OCI-LY7 (cell line): ENCODE results near the gene STRBP. TPM values are rescaled to one million over a fixed set of nuclear protein-coding genes. Genes with fewer than 3 reads are reported as not detected.

Experiments used
- BruUV-seq: library from RNA; stranded (reverse); fragments of 400-500 nt; replicated peaks from 2 replicates; lab custom pipeline; 2021; lab: Mats Ljungman, UMichigan
- CTCF ChIA-PET: fragments of 300-600 bp; sonication (Branson Sonifier 250); formaldehyde crosslinking; loops from one replicate; lab custom pipeline; 2022; ENCODE audit warnings: antibody characterized with exemption; ENCODE audit not compliant: unreplicated experiment; lab: Charles Lee
- POLR2A ChIA-PET: fragments of 300-600 bp; sonication (Branson Sonifier 250); formaldehyde crosslinking; loops from one replicate; lab custom pipeline; 2022; ENCODE audit warnings: antibody characterized with exemption; lab: Charles Lee
- DNase-seq: peaks from one replicate; pipeline ENCODE4 v3.0.0-alpha.2; 2015; ENCODE audit warnings: low spot score
- H2AFZ ChIP-seq: fragments of 200-600 bp; sonication (generic), shearing (Covaris generic); 2 replicates; pipeline ENCODE4 v1.6.1; 2014; ENCODE audit warnings: mild to moderate bottlenecking, antibody characterized with exemption, low read length, moderate library complexity
- H3K27ac ChIP-seq: fragments of 200-600 bp; sonication (generic); 2 replicates; pipeline ENCODE4 v1.5.1; 2014; ENCODE audit warnings: mixed run types, low read depth, mild to moderate bottlenecking, moderate library complexity, low read length, inconsistent platforms; ENCODE audit not compliant: poor library complexity, severe bottlenecking
- H3K36me3 ChIP-seq: fragments of 200-600 bp; sonication (generic); 2 replicates; pipeline ENCODE4 v1.6.1; 2014; ENCODE audit warnings: mild to moderate bottlenecking, antibody characterized with exemption, low read length, moderate library complexity, mixed read lengths; ENCODE audit not compliant: insufficient read depth
- H3K4me1 ChIP-seq: fragments of 200-600 bp; sonication (generic); 2 replicates; pipeline ENCODE4 v1.5.1; 2014; ENCODE audit warnings: mild to moderate bottlenecking, low read length; ENCODE audit not compliant: insufficient read depth, poor library complexity, severe bottlenecking
- H3K4me2 ChIP-seq: fragments of 200-600 bp; sonication (generic); 2 replicates; pipeline ENCODE4 v1.6.1; 2014; ENCODE audit warnings: mild to moderate bottlenecking, low read length
- H3K4me3 ChIP-seq: fragments of 200-600 bp; sonication (generic); 2 replicates; pipeline ENCODE4 v1.5.1; 2014; ENCODE audit warnings: mild to moderate bottlenecking, low read depth, low read length; ENCODE audit not compliant: poor library complexity, severe bottlenecking
- H3K79me2 ChIP-seq: fragments of 200-600 bp; sonication (generic); 2 replicates; pipeline ENCODE4 v1.6.1; 2016; ENCODE audit warnings: low read depth, mild to moderate bottlenecking, low read length, moderate library complexity, mixed read lengths; ENCODE audit not compliant: insufficient read depth
- H3K9me2 ChIP-seq: fragments of 200-600 bp; sonication (generic); 2 replicates; pipeline ENCODE4 v1.6.1; 2016; ENCODE audit warnings: mild to moderate bottlenecking, low read length, mixed read lengths; ENCODE audit not compliant: insufficient read depth
- H3K9me3 ChIP-seq: fragments of 200-600 bp; sonication (generic); 2 replicates; pipeline ENCODE4 v1.6.1; 2014; ENCODE audit warnings: mild to moderate bottlenecking, mixed run types, low read length, mixed read lengths
- H4K20me1 ChIP-seq: fragments of 200-600 bp; sonication (generic); 2 replicates; pipeline ENCODE4 v1.6.1; 2014; ENCODE audit warnings: mild to moderate bottlenecking, antibody characterized with exemption, low read length, moderate library complexity, mixed read lengths; ENCODE audit not compliant: insufficient read depth
- EZH2phosphoT487 ChIP-seq: fragments of 200-600 bp; sonication (generic); IDR thresholded peaks from 2 replicates; pipeline ENCODE4 v1.6.1; 2018; ENCODE audit warnings: low read depth, borderline replicate concordance, mild to moderate bottlenecking, mixed run types, antibody characterized with exemption, low read length, moderate library complexity, mixed read lengths
- intact Hi-C: fragments of 100-400 bp; cut with micrococcal nuclease; formaldehyde crosslinking; loops from one replicate; pipeline ENCODE4 v1.10.0; 2022; ENCODE audit not compliant: unreplicated experiment
- total RNA-seq, 2 experiments: library from RNA; depleted of rRNA in 1 of 2; stranded (reverse); fragments of >200 nt in 1 of 2; shearing (Covaris generic) in 1 of 2; gene quantifications; 2 replicates each; pipeline ENCODE4 v1.2.3, GENCODE V29; 2014 to 2022
- TF ChIP-seq, protein P1 (sequence below): fragments of 200-600 bp; sonication (generic); conservative IDR thresholded peaks from 2 replicates; pipeline ENCODE4 v1.5.1; 2014; ENCODE audit warnings: mild to moderate bottlenecking, antibody characterized with exemption, low read length, moderate library complexity, mixed read lengths

The STRBP gene
- total RNA-seq, 2 experiments from 2014 or later, result 82.8 to 179 TPM

DNA sequence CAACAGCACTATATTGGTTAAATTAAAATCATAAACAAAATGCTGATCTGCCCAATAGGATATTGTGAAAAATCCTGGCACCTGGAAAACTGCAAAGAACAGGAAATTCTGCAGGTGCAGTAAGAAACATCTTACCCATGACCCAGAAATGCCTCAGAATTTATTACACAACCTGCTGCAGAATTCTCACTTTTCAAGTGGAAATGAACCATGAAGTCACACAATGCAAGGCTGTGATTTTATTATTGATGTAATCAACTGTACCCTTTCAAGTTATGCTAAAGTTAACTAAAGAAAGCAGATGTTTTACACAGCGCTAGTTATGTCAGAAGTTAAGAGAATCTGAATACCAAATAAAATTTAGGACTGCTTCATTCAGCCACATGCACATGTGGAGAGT lies 6.0 kb downstream of the STRBP start:
- Histone ChIP-seq H3K79me2 (peaks cover 95% of the 10 kb centered on the region), H4K20me1 (peaks cover 55% of the 10 kb centered on the region), H3K9me2 (no peaks in the 10 kb centered on the region), H3K4me3 (no peak overlapping the region), H3K27ac (no peak overlapping the region), H3K4me2 (peak overlapping the region; percentile 36), H3K4me1 (peaks cover 75% of the 10 kb centered on the region), H2AFZ (no peak overlapping the region), H3K9me3 (no peaks in the 10 kb centered on the region), H3K36me3 (peaks cover 18% of the 10 kb centered on the region)
- intact Hi-C loops, result no loop called here
- TF ChIP-seq EZH2phosphoT487, result no peak
- TF ChIP-seq, protein P1, sequence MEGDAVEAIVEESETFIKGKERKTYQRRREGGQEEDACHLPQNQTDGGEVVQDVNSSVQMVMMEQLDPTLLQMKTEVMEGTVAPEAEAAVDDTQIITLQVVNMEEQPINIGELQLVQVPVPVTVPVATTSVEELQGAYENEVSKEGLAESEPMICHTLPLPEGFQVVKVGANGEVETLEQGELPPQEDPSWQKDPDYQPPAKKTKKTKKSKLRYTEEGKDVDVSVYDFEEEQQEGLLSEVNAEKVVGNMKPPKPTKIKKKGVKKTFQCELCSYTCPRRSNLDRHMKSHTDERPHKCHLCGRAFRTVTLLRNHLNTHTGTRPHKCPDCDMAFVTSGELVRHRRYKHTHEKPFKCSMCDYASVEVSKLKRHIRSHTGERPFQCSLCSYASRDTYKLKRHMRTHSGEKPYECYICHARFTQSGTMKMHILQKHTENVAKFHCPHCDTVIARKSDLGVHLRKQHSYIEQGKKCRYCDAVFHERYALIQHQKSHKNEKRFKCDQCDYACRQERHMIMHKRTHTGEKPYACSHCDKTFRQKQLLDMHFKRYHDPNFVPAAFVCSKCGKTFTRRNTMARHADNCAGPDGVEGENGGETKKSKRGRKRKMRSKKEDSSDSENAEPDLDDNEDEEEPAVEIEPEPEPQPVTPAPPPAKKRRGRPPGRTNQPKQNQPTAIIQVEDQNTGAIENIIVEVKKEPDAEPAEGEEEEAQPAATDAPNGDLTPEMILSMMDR, result no peak
- POLR2A ChIA-PET, result interaction anchor here (0.6 to 4.2 kb wide), 7 partner anchors 10 to 1865 kb away, joined by 3 to 31 read pairs (median 7); no protein-coding TSS in a partner anchor
- no peak for DNase-seq
- CTCF ChIA-PET, result interaction anchor here (1.5 kb wide), 1 partner anchor 14 kb away, joined by 3 read pairs; no protein-coding TSS in a partner anchor
- no TSS peak for BruUV-seq

DNA sequence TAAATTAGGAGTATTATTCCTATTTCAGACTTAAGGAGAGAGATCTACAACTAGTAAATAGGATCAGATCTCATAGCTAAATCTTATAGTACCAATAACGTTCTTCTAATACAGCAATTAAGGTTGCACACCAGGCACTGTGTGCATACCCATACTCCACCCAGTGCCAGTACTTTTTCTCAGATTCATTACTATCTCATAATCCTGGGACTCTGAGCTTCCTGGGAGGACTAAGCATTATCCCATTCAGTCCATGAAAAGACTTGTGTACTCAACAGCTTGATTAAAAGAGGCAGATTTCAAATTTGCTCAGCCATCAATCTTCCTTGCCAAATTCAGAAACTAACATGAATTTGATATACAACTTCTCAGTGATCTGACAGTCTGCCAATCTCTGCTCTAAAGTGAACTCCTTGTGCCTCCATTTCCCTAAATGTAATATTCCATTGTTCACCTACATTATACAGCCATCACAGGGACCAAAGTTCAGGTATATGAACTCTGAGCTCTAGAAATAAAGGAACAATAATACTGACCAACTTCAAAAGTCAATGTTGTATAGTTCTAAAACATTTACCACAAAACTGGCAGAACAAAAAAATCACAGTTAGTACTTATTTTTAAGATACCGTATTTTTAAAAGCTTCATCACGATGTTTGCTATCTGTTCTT lies 7.2 kb downstream of the STRBP start:
- Histone ChIP-seq H3K4me2 (peak overlapping the region; percentile 36; the same call in 1 of the 2 replicates), H3K79me2 (peaks cover 95% of the 10 kb centered on the region), H3K36me3 (peaks cover 24% of the 10 kb centered on the region), H3K9me3 (no peaks in the 10 kb centered on the region), H3K4me1 (peaks cover 64% of the 10 kb centered on the region), H2AFZ (no peak overlapping the region), H3K9me2 (no peaks in the 10 kb centered on the region), H4K20me1 (peaks cover 49% of the 10 kb centered on the region), H3K27ac (no peak overlapping the region), H3K4me3 (no peak overlapping the region)
- BruUV-seq, result no TSS peak
- ChIA-PET CTCF (no interaction called here), POLR2A (interaction anchor here (0.6 to 4.2 kb wide), 9 partner anchors 8 to 123 kb away, joined by 3 to 31 read pairs (median 4); no protein-coding TSS in a partner anchor)
- no peak for DNase-seq
- intact Hi-C loops, result no loop called here
- TF ChIP-seq, protein P1, result no peak
- TF ChIP-seq EZH2phosphoT487, result no peak

DNA sequence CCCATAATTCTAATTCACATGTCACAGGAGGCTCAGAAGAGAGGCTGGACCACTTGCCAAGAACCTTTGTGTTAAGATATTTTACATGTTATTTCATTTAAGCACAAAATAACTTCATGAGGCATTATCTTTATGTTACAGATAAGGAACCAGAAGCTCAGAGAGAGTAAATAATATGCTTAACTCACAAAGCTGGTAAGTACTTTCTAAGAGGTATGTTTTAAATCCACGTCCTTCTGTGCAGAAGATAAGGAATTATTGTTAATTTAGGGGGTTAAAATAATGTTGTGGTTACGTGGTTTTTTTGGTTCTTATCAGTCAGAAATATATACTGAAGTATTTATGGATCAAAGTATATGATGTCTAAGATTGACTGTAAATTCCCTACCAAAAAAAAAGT lies 8.0 kb downstream of the STRBP start:
- Histone ChIP-seq H3K9me2 (no peaks in the 10 kb centered on the region), H3K4me1 (peaks cover 64% of the 10 kb centered on the region), H3K9me3 (no peaks in the 10 kb centered on the region), H2AFZ (no peak overlapping the region), H3K4me2 (no peak overlapping the region), H4K20me1 (peaks cover 46% of the 10 kb centered on the region), H3K79me2 (peaks cover 95% of the 10 kb centered on the region), H3K4me3 (no peak overlapping the region), H3K36me3 (peaks cover 28% of the 10 kb centered on the region), H3K27ac (no peak overlapping the region)
- ChIA-PET POLR2A (interaction anchor here (0.6 to 4.2 kb wide), 8 partner anchors 9 to 122 kb away, joined by 3 to 31 read pairs (median 4); no protein-coding TSS in a partner anchor), CTCF (no interaction called here)
- intact Hi-C loops, result no loop called here
- DNase-seq, result no peak
- BruUV-seq, result no TSS peak
- TF ChIP-seq, protein P1, result no peak
- TF ChIP-seq EZH2phosphoT487, result no peak
